Stimulated activated CD8-positive, alpha-beta memory T cell treated with anti-CD3 and anti-CD28 coated beads, Interleukin-4, amount 100 ng/mL, for 4 hours (primary cell): ENCODE data around the gene PAFAH1B2.
A peak's percentile ranks its signal among the peaks of the same experiment; 100 is the strongest.
"Not testable (repeated sequence)": the region's sequence is repeated elsewhere in the genome, so short reads cannot be mapped to it uniquely, and the experiment has no call there.

ENCODE experiments used
- DNase-seq, 2 donors: peaks; one replicate each; pipeline ENCODE4 v3.0.0-alpha.2; 2020; ENCODE audit warnings: low read depth in 2 of 2, low spot score in 1 of 2

PAFAH1B2 gene, protein sequence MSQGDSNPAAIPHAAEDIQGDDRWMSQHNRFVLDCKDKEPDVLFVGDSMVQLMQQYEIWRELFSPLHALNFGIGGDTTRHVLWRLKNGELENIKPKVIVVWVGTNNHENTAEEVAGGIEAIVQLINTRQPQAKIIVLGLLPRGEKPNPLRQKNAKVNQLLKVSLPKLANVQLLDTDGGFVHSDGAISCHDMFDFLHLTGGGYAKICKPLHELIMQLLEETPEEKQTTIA

DNA sequence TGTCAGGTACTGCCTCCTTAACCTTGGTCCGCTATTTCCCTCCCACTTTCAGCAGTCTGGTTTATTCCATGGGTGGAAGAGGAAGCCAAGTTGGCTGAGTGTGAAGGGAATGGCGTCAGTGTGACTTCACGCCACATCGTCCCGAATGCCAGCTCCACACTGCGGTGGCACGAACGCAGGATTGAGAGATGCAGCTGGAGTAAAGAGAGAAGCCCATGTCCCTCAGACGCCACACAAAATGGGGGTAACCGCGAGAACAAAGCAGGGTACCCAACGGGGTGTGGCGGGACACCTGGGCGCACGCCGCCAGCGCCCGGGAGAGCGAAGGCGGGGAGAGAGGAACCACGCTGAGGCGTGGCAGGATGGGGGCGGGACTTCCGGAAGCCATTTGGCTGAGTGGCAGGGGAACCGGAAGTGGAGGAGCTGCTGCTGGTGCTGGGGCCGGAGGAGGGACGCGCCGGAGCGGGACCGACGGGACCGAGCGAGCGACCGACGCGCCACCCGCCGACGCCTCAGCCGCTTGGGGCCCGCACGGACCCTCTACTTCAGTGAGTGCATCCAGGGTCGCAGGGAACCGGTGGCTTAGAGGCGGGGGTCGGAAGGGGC, at the start of gene PAFAH1B2:
Gene PAFAH1B2, plus strand, starts transcription at position 417 of the 606 bp plus-strand sequence. CDS start 8,161 bp downstream, outside the sequence.
- DNase-seq = peak; percentile 90 to 93

DNA sequence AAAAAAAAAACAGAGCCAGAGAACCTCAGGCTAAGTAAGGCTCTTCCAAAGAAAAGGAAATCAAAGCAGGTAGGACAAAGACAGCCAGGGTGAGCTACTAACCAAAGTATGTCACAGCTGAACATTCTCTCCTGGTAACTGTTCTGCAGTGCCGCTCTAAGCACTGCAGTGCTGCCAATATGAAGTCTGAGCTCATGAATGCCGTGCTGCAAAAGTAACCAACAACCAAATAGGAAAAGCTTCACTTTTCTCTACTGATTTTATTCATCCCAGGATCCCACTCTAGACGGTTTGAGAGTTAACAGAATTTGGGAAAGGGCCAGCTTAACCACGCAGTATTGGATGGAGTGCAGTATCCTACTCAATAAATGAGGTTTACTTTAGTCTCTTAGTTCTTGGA, 49.3 kb upstream of the PAFAH1B2 start:
- no peak for DNase-seq

DNA sequence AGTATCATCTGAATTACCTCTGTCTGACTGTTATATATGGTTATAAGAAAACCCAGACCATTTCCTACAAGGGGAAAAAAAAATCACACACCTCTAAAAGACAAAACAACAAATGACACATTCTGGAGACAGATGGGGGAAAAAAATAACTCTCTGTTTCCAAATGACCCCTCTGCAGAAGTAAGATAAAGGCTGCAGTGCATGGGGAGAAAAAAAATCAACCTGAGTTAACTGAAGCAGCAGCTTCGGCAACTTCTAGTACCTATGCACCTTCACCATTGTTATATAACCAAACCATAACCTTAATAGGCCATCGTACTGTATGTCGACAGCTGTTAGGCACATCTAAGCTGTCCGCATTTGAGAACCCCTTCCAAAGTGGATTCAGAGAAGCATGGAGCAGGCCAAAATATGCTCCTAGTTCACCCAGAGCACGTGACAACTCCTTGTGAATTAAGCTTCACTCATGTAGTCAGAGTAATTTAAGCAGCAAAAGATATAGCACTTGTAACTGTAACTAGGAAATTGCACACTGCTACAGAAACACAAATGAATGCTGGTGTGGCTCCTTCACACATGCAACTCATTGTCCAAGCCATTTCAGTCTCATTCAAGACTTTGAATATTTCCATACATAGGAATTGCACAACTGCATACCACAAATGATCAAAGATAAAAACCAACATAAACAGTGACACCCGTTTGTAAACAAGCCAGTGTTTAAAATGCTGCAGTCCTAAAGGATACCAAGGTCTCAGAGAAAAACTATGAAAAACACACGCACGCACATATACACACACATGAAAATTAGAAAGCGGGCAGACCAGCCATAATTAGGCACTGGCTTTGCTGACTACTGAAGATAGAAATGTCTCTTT, 48.6 kb upstream of the PAFAH1B2 start:
- no peak for DNase-seq

DNA sequence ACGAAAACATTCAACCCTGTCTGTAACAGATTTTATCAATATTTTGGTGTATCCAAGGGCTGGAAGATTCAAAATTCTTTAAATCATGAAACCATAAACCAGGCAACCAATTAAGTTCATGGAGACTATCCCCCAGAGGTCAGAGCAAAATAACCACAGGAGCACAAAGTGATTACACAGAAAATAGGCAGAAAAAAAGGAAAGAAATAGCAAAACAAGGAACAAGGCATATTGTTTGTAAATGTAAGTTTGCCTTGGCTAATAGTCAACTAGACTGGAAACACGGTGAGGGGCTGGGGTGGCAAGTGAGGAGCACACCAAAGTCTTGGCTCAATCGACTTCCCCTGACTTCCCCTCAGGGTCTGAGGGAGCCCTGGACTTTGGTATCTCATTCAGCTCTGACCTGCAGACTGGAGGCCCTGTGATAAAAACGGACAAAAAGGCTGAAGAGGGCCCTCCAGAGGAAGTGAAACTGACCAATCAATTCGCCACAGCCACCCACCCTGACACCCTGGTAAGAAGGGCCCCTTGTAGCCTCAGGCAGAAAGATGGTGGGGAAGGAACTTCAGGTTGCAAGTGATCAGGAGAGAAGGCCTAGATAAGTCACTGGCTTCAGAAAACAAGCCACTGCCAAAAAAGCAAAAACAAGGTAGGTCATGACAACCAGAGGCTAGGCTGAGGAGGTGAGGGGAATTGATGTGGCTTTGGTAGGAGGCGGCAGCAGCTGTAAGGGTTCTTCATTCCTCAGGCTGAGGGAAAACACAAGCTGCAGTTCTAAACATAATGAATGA, 47.7 kb upstream of the PAFAH1B2 start:
- no peak for DNase-seq

DNA sequence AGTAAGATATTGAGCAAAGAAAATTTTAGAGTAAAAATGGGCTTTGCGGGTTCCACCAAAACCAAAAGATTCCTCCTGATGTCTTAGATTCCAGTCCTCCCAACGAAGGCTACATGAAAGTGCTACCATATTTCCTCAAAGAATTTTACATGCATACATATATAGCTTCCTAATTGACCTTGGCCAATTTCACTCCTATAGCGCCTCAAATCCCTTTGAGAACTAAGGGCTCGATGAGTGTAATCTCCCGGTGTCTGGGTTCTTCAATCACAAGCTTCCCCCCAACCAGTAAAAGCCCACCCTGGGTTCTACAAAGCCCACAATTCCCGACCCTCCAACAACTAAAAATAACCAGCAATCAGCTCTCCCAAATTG, 47.1 kb upstream of the PAFAH1B2 start:
- no peak for DNase-seq

DNA sequence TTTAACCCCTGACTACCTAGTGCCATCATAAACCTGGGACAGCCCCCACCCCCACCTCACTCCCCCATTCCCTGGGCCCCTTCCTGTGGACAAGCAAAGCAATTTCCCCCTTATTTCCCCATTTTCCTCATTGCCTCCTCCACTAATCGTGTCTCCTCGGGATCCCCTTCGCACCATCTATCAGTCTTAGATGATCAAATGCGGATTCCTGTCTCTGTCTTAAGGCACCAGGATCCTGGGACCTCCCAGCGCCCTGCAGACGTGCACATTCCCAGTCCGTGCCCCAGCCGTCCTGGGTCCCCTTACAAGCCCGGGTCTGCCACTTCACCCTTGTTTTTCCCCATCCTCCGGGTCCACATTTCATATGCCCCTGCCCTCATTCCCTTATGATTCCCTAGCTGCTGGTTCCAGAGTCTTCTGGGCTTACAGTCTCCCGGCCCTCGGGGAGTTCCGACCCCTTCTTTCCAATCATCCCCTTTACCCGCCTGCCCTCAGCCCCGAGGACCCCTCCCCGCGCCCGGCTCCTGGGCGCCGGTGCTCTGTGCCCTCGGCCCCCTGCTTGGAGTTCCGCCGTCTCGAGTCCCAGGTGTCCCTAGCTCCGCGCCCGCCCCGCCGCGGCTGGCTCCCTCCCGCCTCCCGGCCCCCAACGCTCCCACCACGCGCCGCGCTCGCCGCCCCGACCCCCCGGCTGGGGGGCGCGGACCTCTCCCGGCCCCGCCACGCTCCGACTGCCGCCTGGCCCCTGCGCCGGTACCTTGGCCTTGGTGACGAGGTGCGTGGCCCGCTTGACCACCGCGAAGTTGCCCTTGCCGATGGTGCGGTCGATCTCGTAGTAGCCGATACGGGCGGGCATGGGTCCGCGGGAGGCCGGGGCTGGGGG, 46.5 kb upstream of the PAFAH1B2 start:
- DNase-seq = no peak

DNA sequence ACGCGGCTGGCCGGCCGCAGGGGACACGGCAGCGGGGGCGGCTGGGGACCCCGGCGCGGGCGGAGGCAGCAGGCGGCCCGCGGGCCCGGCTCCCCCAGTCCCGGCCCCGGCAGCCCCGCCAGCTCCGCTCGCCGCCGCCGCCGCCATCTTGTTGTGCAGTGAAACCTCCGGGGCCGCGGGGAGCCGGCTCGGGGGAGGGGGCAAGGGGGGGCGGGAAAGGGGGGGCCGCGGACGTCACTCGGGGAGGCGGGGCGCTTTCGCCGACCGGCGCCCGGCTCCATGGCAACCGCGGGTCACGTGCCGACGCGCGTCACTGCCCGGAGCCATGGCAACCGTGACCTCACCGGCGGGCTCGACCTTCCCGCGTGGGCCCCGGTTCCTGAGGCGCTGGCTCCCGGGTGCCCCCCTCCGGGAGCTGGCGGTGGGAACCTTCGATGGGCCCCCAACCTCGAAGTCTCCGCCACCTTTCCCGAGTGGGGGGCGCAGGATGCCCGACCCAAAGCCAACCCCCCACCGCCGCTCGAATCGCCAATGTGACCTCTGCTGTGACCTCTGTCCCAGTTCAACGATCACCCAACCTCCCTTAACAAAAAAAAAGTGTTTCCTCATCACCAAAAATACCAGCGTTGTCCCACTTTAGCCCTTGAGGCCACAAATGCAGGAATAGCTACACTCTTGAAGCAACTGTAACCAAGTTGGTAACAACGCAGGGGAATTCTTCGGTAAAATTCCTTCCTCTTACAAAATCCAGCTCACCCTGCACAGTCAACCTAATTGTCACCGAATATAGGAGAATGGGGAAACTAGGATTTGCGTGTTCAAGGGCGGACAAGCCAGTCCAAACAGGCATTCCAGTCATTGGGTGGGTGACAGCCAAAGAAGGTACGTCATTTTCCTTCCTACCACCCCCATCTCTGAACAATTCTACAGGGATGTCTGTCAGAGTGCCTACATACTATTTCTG, 45.5 kb upstream of the PAFAH1B2 start, which contains the start of gene SIK3:
Gene SIK3, minus strand, starts transcription at position 160 of the 964 bp plus-strand sequence. Its CDS starts 13 bp downstream, at position 147.
- DNase-seq = peak; percentile 70 to 92

DNA sequence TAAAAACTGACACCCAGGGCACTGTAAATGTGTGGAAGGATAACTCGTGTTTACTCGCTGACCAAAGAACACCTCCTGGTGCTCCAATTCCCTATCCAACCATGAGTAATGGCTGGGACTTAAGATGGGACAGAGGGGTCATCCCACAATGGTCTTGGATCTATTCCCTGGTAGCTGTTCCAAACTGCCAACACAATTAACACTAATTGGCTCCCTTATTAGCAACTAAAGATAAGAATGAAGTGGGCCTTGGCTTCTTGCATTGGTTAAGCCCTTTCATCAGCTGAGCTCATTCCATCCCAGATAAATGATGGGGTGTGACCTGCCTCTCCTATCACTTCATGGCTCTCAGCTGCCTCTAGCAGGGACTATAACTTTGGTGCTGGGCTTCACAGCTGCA, 44.4 kb upstream of the PAFAH1B2 start:
- no peak for DNase-seq

DNA sequence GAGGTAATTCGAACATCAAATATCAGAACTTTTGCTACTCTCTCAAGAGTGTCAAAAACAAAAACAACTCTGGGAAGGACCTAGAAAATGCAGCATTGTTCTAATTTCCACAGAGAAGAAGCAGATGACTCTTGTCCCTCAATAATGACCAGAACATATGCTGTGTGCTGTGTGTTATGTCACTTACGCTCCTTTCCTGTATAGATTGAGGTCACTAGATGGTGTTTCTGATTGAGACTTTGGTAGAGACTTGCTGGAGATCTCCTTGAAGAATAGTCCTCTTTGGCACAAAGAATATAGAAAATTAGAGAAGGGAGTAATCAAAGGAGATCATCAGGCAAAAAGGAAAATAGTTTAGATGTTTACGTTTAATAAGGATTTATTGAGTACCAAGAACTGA, 43.5 kb upstream of the PAFAH1B2 start:
- DNase-seq = no peak

DNA sequence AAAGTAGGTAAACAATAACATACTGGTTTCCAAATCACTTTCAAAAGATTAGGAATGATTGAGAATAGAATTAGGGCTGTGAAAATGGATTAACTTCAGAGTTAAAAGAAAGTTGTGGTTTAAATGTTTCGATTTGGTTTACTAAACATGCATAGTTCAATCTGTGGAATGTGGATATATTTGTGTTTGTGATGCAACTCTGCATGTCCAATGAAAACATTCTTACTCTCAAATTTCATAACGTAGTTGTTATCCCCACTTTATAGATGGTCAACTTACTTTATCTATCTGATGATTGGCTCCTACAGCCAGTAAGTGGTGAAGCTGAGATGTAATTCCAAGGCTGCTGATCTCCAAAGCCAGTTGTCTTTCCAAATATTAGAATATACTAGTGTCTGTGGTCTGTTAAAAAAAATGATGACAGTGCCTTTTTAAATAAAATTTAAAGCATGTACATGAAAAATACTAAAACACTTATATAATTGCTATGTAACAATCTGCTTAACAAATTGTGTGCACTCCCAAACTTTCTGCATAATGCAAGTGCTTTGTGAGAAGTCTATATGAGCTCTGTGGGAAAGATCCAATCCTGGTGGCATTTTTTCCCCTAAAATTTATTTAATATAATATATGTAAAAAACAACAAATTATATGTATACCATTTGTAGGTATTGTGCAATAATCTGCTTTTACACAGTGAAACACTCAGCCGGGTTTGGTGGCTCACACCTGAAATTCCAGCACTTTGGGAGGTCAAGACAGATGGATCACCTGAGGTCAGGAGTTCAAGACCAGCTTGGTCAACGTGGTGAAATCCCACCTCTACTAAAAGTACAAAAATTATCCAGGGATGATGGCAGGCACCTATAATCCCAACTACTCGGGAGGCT, 36.1 kb upstream of the PAFAH1B2 start:
- no peak for DNase-seq

DNA sequence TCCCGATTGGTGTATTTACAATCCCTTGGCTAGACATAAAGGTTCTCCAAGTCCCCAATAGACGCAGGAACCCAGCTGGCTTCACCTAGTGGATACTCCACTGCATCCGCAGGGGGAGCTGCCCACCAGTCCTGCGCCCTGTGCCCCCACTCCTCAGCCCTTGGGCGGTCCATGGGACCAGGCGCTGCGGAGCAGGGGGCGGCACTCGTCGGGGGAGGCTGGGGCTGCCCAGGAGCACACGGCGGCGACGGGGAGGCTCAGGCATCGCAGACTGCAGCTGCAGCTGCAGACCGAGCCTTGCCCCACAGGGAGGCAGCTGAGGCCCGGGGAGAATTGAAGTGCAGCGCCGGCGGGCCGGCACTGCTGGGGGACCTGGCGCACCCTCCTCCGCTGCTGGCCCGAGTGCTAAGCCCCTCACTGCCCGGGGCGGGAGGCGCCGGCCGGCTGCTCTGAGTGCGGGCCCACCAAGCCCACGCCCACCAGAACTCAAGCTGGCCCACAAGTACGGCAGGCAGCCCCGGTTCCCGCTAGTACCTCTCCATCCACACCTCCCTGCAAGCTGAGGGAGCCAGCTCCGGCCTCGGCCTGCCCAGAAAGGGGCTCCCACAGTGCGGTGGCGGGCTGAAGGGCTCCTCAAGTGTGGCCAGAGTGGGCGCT, 33.7 kb upstream of the PAFAH1B2 start:
- DNase-seq = no peak

DNA sequence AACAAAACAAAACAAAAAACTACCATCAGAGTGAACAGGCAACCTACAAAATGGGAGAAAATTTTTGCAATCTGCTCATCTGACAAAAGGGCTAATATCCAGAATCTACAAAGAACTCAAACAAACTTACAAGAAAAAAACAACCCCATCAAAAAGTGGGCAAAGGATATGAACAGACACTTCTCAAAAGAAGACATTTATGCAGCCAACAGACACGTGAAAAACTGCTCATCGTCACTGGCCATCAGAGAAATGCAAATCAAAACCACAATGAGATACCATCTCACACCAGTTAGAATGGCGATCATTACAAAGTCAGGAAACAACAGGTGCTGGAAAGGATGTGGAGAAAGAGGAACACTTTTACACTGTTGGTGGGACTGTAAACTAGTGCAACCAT, 31.6 kb upstream of the PAFAH1B2 start:
- DNase-seq = not testable (repeated sequence)

DNA sequence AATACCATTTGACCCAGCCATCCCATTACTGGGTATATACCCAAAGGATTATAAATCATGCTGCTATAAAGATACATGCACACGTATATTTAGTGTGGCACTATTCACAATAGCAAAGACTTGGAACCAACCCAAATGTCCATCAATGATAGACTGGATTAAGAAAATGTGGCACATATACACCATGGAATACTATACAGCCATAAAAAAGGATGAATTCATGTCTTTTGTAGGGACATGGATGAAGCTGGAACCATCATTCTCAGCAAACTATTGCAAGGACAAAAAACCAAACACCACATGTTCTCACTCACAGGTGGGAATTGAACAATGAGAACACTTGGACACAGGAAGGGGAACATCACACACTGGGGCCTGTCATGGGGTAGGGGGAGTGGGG, 31.1 kb upstream of the PAFAH1B2 start:
- not testable (repeated sequence) for DNase-seq

DNA sequence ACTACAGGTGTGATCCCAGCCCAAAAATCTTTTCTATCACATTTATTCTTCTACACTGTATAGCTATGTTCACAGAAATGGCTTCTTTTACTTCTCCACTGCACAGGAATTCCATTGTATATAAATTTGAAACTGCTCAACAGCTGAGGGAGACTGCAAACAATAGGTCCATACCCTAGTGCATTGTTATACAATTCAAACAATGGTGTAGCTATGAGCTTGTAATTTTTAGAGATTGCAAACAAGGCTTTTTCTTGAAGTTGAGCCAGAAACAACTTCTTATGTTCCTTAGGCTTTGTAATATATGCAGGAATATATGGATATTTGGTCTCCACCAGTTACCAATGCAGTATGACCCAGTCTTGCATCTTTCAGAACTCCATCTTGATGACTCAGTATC, 26.4 kb upstream of the PAFAH1B2 start:
- no peak for DNase-seq

DNA sequence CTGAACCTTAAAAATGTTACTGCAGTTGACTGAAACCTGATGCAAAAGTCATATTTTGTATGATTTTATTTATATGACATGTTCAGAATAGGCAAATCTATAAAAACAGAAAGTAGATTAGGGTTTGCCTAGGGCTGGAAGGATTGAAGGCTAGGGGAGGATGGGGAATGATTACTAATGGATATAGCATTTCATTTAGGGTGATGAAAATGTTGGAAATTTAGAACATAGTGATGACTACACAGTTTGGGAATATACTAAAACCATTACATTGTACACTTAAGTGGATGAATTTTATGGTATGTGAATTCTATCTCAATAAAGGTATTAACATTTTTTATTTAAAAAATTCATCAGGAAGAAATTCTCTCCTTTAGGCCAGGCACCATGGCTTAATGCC, 22.9 kb upstream of the PAFAH1B2 start:
- DNase-seq = no peak

DNA sequence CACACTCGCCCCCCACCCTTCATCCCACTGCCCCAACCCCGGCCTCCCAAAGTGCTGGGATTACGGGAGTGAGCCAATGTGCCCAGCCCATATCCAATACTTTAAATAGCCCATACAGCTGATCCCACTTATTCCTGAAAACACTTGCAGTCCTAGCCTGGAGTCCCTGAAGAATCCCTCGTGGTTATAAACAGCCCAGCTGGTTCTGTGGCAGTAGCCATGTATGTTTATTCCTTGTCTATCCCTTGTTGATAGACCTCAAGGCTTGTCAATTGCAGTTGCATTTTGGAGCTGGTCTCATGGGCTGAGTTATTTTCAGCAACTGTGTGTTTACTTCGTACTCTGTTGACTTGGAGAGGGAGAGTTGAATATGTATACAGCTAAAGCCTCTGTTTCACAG, 21.5 kb upstream of the PAFAH1B2 start:
- no peak for DNase-seq

DNA sequence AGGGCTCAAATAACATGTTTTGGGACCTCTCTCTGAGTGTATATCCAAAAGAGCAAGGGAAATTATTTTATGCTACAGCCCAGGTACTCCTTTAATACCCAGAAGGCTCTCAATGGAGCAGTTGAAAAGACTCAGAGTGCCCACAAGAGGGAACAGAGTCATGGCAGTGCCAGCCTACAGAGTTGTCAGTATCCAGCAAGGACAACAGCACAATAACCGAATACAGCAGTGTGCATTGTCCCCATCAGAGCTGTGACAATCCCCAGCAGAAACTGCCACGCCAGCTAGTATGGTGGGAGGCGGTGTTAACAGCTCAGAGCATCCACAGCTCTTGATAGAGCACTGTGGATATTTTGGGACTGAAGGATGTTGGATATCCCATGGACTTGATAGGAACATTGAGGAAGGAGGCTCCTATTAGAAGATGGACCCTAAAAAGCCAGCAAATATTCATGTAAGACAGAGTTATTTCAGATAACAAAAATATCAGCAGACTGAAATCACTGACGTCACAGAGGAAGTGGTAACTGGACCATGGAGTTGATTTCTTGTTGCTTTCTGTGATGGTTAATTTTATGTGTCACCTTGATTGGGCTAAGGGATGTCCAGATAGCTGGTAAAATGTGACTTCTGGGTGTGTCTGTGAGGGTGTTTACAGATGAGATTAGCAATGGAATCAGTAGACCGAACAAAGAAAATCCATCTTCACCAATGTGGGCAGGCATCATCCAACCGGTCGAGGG, 17.7 kb upstream of the PAFAH1B2 start:
- no peak for DNase-seq
